PC-3 (cell line): ENCODE measurements around the gene DNAJC11. TPM values are rescaled to one million over a fixed set of nuclear protein-coding genes. Genes with fewer than 3 reads are reported as not detected.
"Not testable (repeated sequence)": the region's sequence is repeated elsewhere in the genome, so short reads cannot be mapped to it uniquely, and the experiment has no call there.

Experiments used
- ATAC-seq: fragments of 200-7000 bp; cut with Tn5 transposase; 2 replicates; pipeline ENCODE4 v1.9.1; 2020; ENCODE audit warnings: mild to moderate bottlenecking, moderate library complexity
- BruUV-seq: library from RNA; stranded (reverse); fragments of 400-500 nt; replicated peaks from 2 replicates; lab custom pipeline; 2021; lab: Mats Ljungman, UMichigan
- CTCF ChIA-PET: fragments of 300-600 bp; sonication (Branson Sonifier 250); formaldehyde crosslinking; loops from one replicate; lab custom pipeline; 2022; ENCODE audit warnings: antibody characterized with exemption; lab: Charles Lee
- POLR2A ChIA-PET: fragments of 300-600 bp; sonication (Branson Sonifier 250); formaldehyde crosslinking; loops from one replicate; lab custom pipeline; 2022; ENCODE audit warnings: antibody characterized with exemption; ENCODE audit not compliant: unreplicated experiment; lab: Charles Lee
- DNase-seq: peaks from one replicate; pipeline ENCODE4 v3.0.0-alpha.2; 2015
- H2AFZ ChIP-seq: fragments of 300-600 bp; sonication (generic); 2 replicates; pipeline ENCODE4 v1.6.0; 2016; ENCODE audit warnings: antibody characterized with exemption, low read length
- H3F3A ChIP-seq: fragments of 300-600 bp; sonication (generic); one replicate; pipeline ENCODE4 v1.6.0; 2017; ENCODE audit warnings: antibody characterized with exemption, low read length, control low read depth, mild to moderate bottlenecking; ENCODE audit not compliant: unreplicated experiment
- H3K27ac ChIP-seq: fragments of 300-600 bp; sonication (generic); 2 replicates; pipeline ENCODE4 v1.5.1; 2016; ENCODE audit warnings: mild to moderate bottlenecking, low read length
- H3K27me3 ChIP-seq: fragments of 300-600 bp; sonication (generic); 2 replicates; pipeline ENCODE4 v1.6.1; 2016; ENCODE audit warnings: low read length, mixed read lengths
- H3K36me3 ChIP-seq: fragments of 300-600 bp; sonication (generic); 2 replicates; pipeline ENCODE4 v1.6.1; 2016; ENCODE audit warnings: low read depth, mixed run types, low read length, mixed read lengths
- H3K4me1 ChIP-seq: fragments of 300-600 bp; sonication (generic); 2 replicates; pipeline ENCODE4 v1.5.1; 2016; ENCODE audit warnings: low read length; ENCODE audit not compliant: insufficient read depth
- H3K4me2 ChIP-seq: fragments of 300-600 bp; sonication (generic); 2 replicates; pipeline ENCODE4 v1.6.0; 2016; ENCODE audit warnings: low read length
- H3K4me3 ChIP-seq: fragments of 300-600 bp; sonication (generic); 2 replicates; pipeline ENCODE4 v1.5.1; 2016; ENCODE audit warnings: mild to moderate bottlenecking, low read length, mixed read lengths
- H3K79me2 ChIP-seq: fragments of 300-600 bp; sonication (generic); 2 replicates; pipeline ENCODE4 v1.6.1; 2017; ENCODE audit warnings: low read length, mixed read lengths
- H3K9ac ChIP-seq: fragments of 300-600 bp; sonication (generic); 2 replicates; pipeline ENCODE4 v1.6.0; 2016; ENCODE audit warnings: mild to moderate bottlenecking, low read length
- H3K9me2 ChIP-seq: fragments of 300-600 bp; sonication (generic); replicated peaks from 2 replicates; pipeline ENCODE4 v1.6.1; 2016; ENCODE audit warnings: mixed run types, low read length, mixed read lengths
- H3K9me3 ChIP-seq: fragments of 300-600 bp; sonication (generic); 2 replicates; pipeline ENCODE4 v1.6.1; 2016; ENCODE audit warnings: low read length, mixed read lengths
- H4K20me1 ChIP-seq: fragments of 300-600 bp; sonication (generic); 2 replicates; pipeline ENCODE4 v1.6.1; 2016; ENCODE audit warnings: low read length, mixed read lengths
- EZH2 ChIP-seq: fragments of 300-600 bp; sonication (generic); IDR thresholded peaks from one replicate; pipeline ENCODE4 v1.6.1; 2017; ENCODE audit warnings: antibody characterized with exemption, mild to moderate bottlenecking, low read length; ENCODE audit not compliant: unreplicated experiment
- EZH2phosphoT487 ChIP-seq: fragments of 300-600 bp; sonication (generic); IDR thresholded peaks from 2 replicates; pipeline ENCODE4 v1.6.1; 2018; ENCODE audit warnings: mild to moderate bottlenecking, antibody characterized with exemption, low read length, borderline replicate concordance
- intact Hi-C: fragments of 100-400 bp; cut with micrococcal nuclease; formaldehyde crosslinking; loops from 2 replicates; pipeline ENCODE4 v1.9.0; 2023
- total RNA-seq: library from RNA; depleted of rRNA; stranded (reverse); fragments of >200 nt; gene quantifications from 2 replicates; pipeline ENCODE4 v1.2.3, GENCODE V29; 2014
- TF ChIP-seq, protein P1 (sequence below): fragments of 300-600 bp; sonication (generic); conservative IDR thresholded peaks from 2 replicates; pipeline ENCODE4 v1.5.1; 2017; ENCODE audit warnings: antibody characterized with exemption, low read depth, mild to moderate bottlenecking, low read length

DNAJC11 gene
- total RNA-seq, 1 experiment from 2014 or later, result 105 TPM

DNA sequence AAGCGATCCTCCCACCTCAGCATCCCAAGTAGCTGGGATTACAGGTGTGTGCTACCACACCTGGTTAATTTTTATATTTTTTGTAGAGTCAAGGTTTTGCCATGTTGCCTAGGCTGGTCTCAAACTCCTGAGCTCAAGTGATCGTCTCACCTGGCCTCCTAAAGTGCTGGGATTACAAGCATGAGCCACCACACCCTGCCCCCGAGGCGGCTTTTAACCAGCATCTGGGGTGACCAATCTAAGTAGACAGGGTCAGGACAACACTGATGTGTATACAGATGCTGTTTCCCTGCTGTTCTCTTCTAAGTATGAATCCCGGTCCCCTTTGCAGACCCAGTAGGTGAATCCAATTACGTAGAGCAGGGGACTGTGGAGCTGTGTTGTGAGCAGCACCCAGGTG is 53.1 kb downstream of the DNAJC11 start:
- Histone ChIP-seq H3F3A (no peaks in the 10 kb centered on the region), H3K27ac (no peak overlapping the region), H3K9ac (no peak overlapping the region), H3K4me1 (no peaks in the 10 kb centered on the region), H3K4me2 (no peak overlapping the region), H3K9me3 (no peaks in the 10 kb centered on the region), H3K27me3 (no peaks in the 10 kb centered on the region), H3K9me2 (no peaks in the 10 kb centered on the region), H4K20me1 (no peaks in the 10 kb centered on the region), H3K36me3 (peaks cover 50% of the 10 kb centered on the region), H3K4me3 (no peak overlapping the region), H2AFZ (no peak overlapping the region), H3K79me2 (no peaks in the 10 kb centered on the region)
- ChIA-PET POLR2A (no interaction called here), CTCF (no interaction called here)
- TF ChIP-seq EZH2, result no peak
- TF ChIP-seq EZH2phosphoT487, result no peak
- TF ChIP-seq, protein P1, sequence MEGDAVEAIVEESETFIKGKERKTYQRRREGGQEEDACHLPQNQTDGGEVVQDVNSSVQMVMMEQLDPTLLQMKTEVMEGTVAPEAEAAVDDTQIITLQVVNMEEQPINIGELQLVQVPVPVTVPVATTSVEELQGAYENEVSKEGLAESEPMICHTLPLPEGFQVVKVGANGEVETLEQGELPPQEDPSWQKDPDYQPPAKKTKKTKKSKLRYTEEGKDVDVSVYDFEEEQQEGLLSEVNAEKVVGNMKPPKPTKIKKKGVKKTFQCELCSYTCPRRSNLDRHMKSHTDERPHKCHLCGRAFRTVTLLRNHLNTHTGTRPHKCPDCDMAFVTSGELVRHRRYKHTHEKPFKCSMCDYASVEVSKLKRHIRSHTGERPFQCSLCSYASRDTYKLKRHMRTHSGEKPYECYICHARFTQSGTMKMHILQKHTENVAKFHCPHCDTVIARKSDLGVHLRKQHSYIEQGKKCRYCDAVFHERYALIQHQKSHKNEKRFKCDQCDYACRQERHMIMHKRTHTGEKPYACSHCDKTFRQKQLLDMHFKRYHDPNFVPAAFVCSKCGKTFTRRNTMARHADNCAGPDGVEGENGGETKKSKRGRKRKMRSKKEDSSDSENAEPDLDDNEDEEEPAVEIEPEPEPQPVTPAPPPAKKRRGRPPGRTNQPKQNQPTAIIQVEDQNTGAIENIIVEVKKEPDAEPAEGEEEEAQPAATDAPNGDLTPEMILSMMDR, result no peak
- no TSS peak for BruUV-seq
- DNase-seq (no peak), ATAC-seq (no peak)
- intact Hi-C loops, result loop anchor here (5.0 kb wide), 1 partner anchor 96 kb away; the partner anchor contains the start of gene NOL9

DNA sequence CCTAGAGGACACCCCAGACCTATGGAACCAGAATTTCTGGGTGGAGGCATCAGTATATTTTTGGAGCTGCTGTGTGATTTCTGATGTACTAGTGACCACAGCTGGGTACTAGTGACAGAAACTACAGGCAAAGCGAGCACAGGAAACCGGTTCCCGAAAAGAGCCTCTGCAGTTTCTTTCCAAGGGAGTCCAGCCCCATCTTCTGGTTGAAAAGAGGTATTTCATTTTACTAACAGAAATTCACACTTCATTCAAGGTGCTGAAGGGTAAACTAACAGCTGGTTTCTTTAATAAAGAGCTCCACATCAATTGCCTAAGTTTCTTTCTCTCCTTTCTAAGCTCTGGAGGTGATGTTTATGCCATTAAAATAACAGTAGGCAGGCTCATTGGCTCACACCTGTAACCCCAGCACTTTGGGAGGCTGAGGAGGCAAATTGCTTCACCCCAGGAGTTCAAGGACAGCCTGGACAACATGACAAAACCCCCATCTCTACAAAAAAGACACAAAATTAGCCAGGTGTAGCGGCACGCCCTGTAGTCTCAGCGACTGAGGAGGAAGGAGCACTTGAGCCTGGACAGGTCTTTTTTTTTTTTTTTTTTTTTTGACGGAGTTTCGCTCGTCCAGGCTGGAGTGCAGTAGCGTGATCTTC is 55.0 kb downstream of the DNAJC11 start:
- H3K9ac ChIP-seq, result no peak overlapping the region
- no peak overlapping the region for H2AFZ ChIP-seq
- ChIA-PET POLR2A (interaction anchor here (0.7 kb wide), 1 partner anchor 44 kb away, joined by 12 read pairs; no protein-coding TSS in a partner anchor), CTCF (interaction anchor here (0.5 kb wide), 1 partner anchor 21 kb away, joined by 7 read pairs; no protein-coding TSS in a partner anchor)
- no peaks in the 10 kb centered on the region for H3K9me2 ChIP-seq
- DNase-seq, result peak; percentile 68
- intact Hi-C loops, result loop anchor here (1.0 to 5.0 kb wide), 3 partner anchors 66 to 160 kb away; partner anchors contain the start of gene NOL9
- no peak overlapping the region for H3K27ac ChIP-seq
- TF ChIP-seq, protein P1, result peak; percentile 90
- TF ChIP-seq EZH2phosphoT487 (no peak), EZH2 (no peak)
- H4K20me1 ChIP-seq, result no peaks in the 10 kb centered on the region
- H3K4me1 ChIP-seq, result no peaks in the 10 kb centered on the region
- H3F3A ChIP-seq, result no peaks in the 10 kb centered on the region
- H3K4me3 ChIP-seq, result no peak overlapping the region
- no peaks in the 10 kb centered on the region for H3K79me2 ChIP-seq
- peak; percentile 53 for ATAC-seq
- no peaks in the 10 kb centered on the region for H3K27me3 ChIP-seq
- TSS peak; percentile 21 for BruUV-seq
- H3K4me2 ChIP-seq, result no peak overlapping the region
- H3K9me3 ChIP-seq, result no peaks in the 10 kb centered on the region
- H3K36me3 ChIP-seq, result peaks cover 42% of the 10 kb centered on the region

DNA sequence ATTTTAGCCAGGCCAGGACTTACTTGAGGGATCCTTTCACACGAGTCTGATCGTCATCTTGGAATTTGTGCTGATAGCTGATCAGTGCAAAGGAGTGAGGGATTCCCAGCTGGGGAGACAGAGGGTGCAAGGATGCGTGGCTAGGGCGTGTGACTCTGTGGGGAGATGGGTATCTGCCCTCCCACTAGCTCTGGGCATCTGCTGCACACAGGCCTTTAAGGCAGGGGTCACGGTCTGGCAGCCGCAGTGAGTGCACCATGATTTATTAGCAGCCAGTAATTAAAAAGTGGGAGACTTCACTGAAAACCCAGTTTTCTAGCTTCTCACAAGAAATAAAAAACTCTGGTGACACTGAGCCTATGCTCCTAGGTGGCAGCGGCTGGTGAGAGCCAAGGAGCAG is 56.6 kb downstream of the DNAJC11 start:
- ChIA-PET CTCF (no interaction called here), POLR2A (no interaction called here)
- Histone ChIP-seq H3K4me2 (no peak overlapping the region), H3F3A (no peaks in the 10 kb centered on the region), H3K4me3 (no peak overlapping the region), H3K27ac (no peak overlapping the region), H3K9ac (no peak overlapping the region), H3K9me2 (no peaks in the 10 kb centered on the region), H2AFZ (no peak overlapping the region), H3K79me2 (no peaks in the 10 kb centered on the region), H3K27me3 (no peaks in the 10 kb centered on the region), H4K20me1 (no peaks in the 10 kb centered on the region), H3K36me3 (peaks cover 37% of the 10 kb centered on the region), H3K4me1 (no peaks in the 10 kb centered on the region), H3K9me3 (no peaks in the 10 kb centered on the region)
- no peak for DNase-seq
- ATAC-seq, result no peak
- intact Hi-C loops, result loop anchor here (5.0 kb wide), 1 partner anchor 93 kb away; the partner anchor contains the start of gene NOL9
- BruUV-seq, result no TSS peak
- TF ChIP-seq EZH2phosphoT487 (no peak), EZH2 (no peak)
- TF ChIP-seq, protein P1, result no peak

DNA sequence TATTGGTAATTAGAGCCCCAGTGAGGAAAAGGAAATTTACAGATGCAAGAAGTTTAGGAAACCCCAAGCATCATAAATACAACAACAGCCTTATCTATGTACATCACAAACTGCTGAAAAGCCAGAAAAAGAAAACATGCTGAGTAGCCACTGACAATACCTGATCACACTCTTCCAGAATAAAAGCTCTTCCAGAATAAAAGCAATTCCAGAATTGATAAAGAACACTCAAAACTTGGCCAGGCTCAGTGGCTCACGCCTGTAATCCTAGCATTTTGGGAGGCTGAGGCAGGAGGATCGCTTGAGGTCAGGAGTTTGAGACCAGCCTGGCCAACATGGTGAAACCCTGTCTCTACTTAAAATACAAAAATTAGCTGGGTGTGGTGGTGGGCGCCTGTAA is 60.7 kb downstream of the DNAJC11 start:
- intact Hi-C loops, H3K4me1 ChIP-seq, H3K9ac ChIP-seq, H3K27me3 ChIP-seq, DNase-seq, H3K4me2 ChIP-seq, H2AFZ ChIP-seq, H3K9me3 ChIP-seq, H3K27ac ChIP-seq, H3K4me3 ChIP-seq, BruUV-seq, H4K20me1 ChIP-seq, CTCF ChIA-PET, H3K79me2 ChIP-seq, H3K9me2 ChIP-seq, H3F3A ChIP-seq, ATAC-seq: not testable (repeated sequence)
- POLR2A ChIA-PET, result interaction anchor here (0.7 kb wide), 1 partner anchor 70 kb away, joined by 6 read pairs; no protein-coding TSS in a partner anchor
- H3K36me3 ChIP-seq, result peaks cover 67% of the 10 kb centered on the region
